ENCODE measurements around the gene RERE. TPM values are rescaled to one million over a fixed set of nuclear protein-coding genes. Genes with fewer than 3 reads are reported as not detected.

The RERE gene
- total and polyA plus RNA-seq, 12 donors = 33.4 to 146 (median 72.7) TPM

DNA sequence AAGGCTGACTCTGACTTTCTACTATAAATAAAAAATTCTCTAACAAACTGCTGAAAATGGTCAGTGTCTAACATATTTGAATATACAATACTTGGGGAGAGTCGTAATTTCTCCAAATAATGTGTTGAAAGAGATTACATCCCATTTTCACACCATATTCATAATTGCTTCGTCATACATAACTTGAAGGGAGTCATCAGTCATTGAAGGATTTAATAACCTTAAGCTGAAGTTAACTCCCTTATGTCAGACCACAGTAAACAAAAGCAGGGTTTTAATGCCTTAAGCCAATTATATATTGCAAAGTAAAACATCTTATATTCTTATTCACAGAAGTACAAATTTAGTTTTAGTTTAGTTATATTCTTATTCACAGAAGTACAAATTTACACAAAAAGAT is 129.9 kb downstream of the RERE start:
- no peaks in the 10 kb centered on the region for H3K27me3 ChIP-seq
- no peak for TF ChIP-seq POLR2A (IDR thresholded peaks at IDR 0.05)
- TF ChIP-seq, protein P1, sequence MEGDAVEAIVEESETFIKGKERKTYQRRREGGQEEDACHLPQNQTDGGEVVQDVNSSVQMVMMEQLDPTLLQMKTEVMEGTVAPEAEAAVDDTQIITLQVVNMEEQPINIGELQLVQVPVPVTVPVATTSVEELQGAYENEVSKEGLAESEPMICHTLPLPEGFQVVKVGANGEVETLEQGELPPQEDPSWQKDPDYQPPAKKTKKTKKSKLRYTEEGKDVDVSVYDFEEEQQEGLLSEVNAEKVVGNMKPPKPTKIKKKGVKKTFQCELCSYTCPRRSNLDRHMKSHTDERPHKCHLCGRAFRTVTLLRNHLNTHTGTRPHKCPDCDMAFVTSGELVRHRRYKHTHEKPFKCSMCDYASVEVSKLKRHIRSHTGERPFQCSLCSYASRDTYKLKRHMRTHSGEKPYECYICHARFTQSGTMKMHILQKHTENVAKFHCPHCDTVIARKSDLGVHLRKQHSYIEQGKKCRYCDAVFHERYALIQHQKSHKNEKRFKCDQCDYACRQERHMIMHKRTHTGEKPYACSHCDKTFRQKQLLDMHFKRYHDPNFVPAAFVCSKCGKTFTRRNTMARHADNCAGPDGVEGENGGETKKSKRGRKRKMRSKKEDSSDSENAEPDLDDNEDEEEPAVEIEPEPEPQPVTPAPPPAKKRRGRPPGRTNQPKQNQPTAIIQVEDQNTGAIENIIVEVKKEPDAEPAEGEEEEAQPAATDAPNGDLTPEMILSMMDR (IDR thresholded peaks at IDR 0.05) = no peak
- H3K9me3 ChIP-seq (replicated peaks in 1 of 3) = no peaks in the 10 kb centered on the region
- H3K36me3 ChIP-seq (replicated peaks in 1 of 2) = no peaks in the 10 kb centered on the region
- DNase-seq = no peak
- H3K4me1 ChIP-seq (replicated peaks in 1 of 2) = peaks cover 0 to 13% of the 10 kb centered on the region in 2 donors
- H3K27ac ChIP-seq = no peak overlapping the region
- intact Hi-C loops (cut with DNase I) = no loop called here
- no peak overlapping the region for H3K4me3 ChIP-seq
- WGBS, 4 donors = 74 to 81% (median 78%) methylated on average over 2 of the region's 2 CpGs

DNA sequence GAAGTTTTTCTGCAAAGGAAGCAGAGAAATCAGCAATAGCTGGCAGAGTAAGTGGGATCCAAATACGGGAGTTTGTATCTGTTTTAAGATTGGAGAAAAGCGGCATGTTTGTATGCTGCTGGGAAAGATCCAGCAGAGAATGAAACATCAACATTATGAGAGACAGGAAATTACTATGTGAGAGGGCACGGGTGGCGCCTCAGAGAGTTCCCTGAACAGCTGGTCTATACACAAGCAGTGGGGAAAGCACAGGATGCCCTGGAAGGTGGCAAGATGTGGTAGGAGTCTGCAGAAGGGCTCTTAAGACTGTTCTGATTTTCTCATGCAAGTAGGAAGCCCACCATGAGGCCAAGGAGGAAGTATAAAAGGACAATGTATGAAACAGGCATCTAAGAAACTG is 130.4 kb downstream of the RERE start:
- H3K27me3 ChIP-seq = no peaks in the 10 kb centered on the region
- no peak overlapping the region for H3K4me3 ChIP-seq
- DNase-seq = peak in 1 of 7 donors; percentile 34
- peaks cover 0 to 13% of the 10 kb centered on the region in 2 donors for H3K4me1 ChIP-seq (replicated peaks in 1 of 2)
- WGBS, 4 donors = 37 to 60% (median 47%) methylated on average over 4 of the region's 4 CpGs
- TF ChIP-seq, protein P1 (IDR thresholded peaks at IDR 0.05) = no peak
- TF ChIP-seq POLR2A (IDR thresholded peaks at IDR 0.05) = no peak
- no peaks in the 10 kb centered on the region for H3K36me3 ChIP-seq (replicated peaks in 1 of 2)
- no peaks in the 10 kb centered on the region for H3K9me3 ChIP-seq (replicated peaks in 1 of 3)
- peak overlapping the region in 1 of 5 donors; percentile 21 for H3K27ac ChIP-seq
- intact Hi-C loops (cut with DNase I) = no loop called here

DNA sequence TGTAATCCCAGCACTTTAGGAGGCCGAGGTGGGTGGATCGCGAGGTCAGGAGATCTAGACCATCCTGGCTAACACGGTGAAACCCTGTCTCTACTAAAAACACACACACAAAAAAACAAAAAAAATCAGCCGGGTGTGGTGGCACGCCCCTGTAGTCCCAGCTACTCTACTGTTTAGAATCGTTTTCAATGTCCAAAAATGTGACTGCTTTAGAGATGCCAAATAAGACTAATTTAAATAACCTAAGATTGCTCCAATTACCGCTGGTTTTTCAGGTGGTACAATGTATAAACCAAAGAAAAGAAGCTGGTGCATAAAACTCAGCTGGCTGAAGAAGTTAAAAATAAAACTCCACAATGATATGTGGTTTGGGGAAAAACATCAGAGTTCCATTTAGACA is 132.0 kb downstream of the RERE start:
- no peak overlapping the region for H3K4me3 ChIP-seq
- H3K27me3 ChIP-seq = no peaks in the 10 kb centered on the region
- WGBS, 4 donors = 88 to 93% (median 91%) methylated on average over 8 of the region's 8 CpGs
- no peaks in the 10 kb centered on the region for H3K36me3 ChIP-seq (replicated peaks in 1 of 2)
- no peaks in the 10 kb centered on the region for H3K9me3 ChIP-seq (replicated peaks in 1 of 3)
- H3K4me1 ChIP-seq (replicated peaks in 1 of 2) = peaks cover 0 to 18% of the 10 kb centered on the region in 2 donors
- no peak for TF ChIP-seq POLR2A (IDR thresholded peaks at IDR 0.05)
- TF ChIP-seq, protein P1 (IDR thresholded peaks at IDR 0.05) = no peak
- H3K27ac ChIP-seq = no peak overlapping the region
- DNase-seq = no peak
- intact Hi-C loops (cut with DNase I) = no loop called here

DNA sequence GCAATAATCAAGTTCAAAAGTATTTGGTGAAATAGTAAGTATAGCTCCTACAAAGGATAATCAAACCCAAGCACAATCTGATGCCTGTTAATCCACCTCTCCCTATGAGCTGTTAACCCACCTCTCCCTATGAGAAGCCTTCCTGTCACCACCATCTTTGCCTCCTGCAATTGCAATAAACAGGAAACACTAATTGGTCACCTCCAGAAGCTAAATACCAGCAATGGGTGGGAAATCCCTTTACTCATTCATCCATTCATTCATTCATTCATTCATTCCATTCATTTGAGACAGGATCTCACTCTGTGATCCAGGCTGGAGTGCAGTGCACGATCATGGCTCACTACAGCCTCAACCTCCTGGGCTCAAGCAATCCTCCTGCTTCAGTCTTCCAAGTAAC is 132.8 kb downstream of the RERE start:
- TF ChIP-seq, protein P1 (IDR thresholded peaks at IDR 0.05) = no peak
- TF ChIP-seq POLR2A (IDR thresholded peaks at IDR 0.05) = no peak
- no peaks in the 10 kb centered on the region for H3K9me3 ChIP-seq (replicated peaks in 1 of 3)
- no peaks in the 10 kb centered on the region for H3K36me3 ChIP-seq (replicated peaks in 1 of 2)
- H3K27me3 ChIP-seq = no peaks in the 10 kb centered on the region
- intact Hi-C loops (cut with DNase I) = no loop called here
- no peak for DNase-seq
- H3K27ac ChIP-seq = no peak overlapping the region
- 94 to 100% (median 95%) methylated on average over 1 of the region's 1 CpG for WGBS, 4 donors
- peaks cover 0 to 26% of the 10 kb centered on the region in 2 donors for H3K4me1 ChIP-seq (replicated peaks in 1 of 2)
- no peak overlapping the region for H3K4me3 ChIP-seq

Measured in adrenal gland (tissue), 12 donors.